Measurements from ENCODE around the gene INPPL1.

INPPL1 gene

GRCh38 chr11:72233056-72233772 lies 8.6 kb downstream of the INPPL1 start:
- DNase-seq (ENCODE audit: low spot score): no peak

- DNase-seq (ENCODE audit: low spot score): no peak
Observed at GRCh38 chr11:72233773-72234513, 9.4 kb downstream of the INPPL1 start.

GRCh38 chr11:72234514-72234830 lies 9.9 kb downstream of the INPPL1 start:
- no peak for DNase-seq (ENCODE audit: low spot score)

- no peak for DNase-seq (ENCODE audit: low spot score)
Observed at GRCh38 chr11:72234920-72235319, 10.4 kb downstream of the INPPL1 start.

GRCh38 chr11:72235351-72236057 lies 10.9 kb downstream of the INPPL1 start:
- DNase-seq (ENCODE audit: low spot score): no peak

- DNase-seq (ENCODE audit: low spot score): no peak
Observed at GRCh38 chr11:72236083-72236697, 11.6 kb downstream of the INPPL1 start.

- no peak for DNase-seq (ENCODE audit: low spot score)
Observed at GRCh38 chr11:72236774-72237111, 12.2 kb downstream of the INPPL1 start.

- no peak for DNase-seq (ENCODE audit: low spot score)
Observed at GRCh38 chr11:72237112-72237931, 12.8 kb downstream of the INPPL1 start.

GRCh38 chr11:72238040-72238450 lies 13.5 kb downstream of the INPPL1 start:
- peak; percentile 55 for DNase-seq (ENCODE audit: low spot score)

GRCh38 chr11:72238492-72239312 lies 14.1 kb downstream of the INPPL1 start:
- DNase-seq (ENCODE audit: low spot score): no peak

- DNase-seq (ENCODE audit: low spot score): no peak
Observed at GRCh38 chr11:72239313-72239848, 14.8 kb downstream of the INPPL1 start.

GRCh38 chr11:72239849-72240460 lies 15.4 kb downstream of the INPPL1 start:
- DNase-seq (ENCODE audit: low spot score): peak; percentile 40

- DNase-seq (ENCODE audit: low spot score): no peak
Observed at GRCh38 chr11:72240461-72241290, 16.1 kb downstream of the INPPL1 start.

GRCh38 chr11:72241291-72241781 lies 16.8 kb downstream of the INPPL1 start:
- no peak for DNase-seq (ENCODE audit: low spot score)

GRCh38 chr11:72242141-72242540 lies 17.6 kb downstream of the INPPL1 start:
- DNase-seq (ENCODE audit: low spot score): no peak

GRCh38 chr11:72243173-72244059 lies 18.8 kb downstream of the INPPL1 start:
- no peak for DNase-seq (ENCODE audit: low spot score)

- no peak for DNase-seq (ENCODE audit: low spot score)
Observed at GRCh38 chr11:72244060-72244360, 19.4 kb downstream of the INPPL1 start, which contains the start of gene PHOX2A. PHOX2A (minus strand) TSS chr11:72244176; CDS start chr11:72244004, 172 bp downstream.

Measured in hematopoietic multipotent progenitor cell treated with erythropoietin and hydrocortisone succinate and interleukin-3 and kit ligand, for 15 days (in vitro differentiated cells).